IMR-90 (cell line): Measurements from ENCODE around the gene CANT1. TPM values are rescaled to one million over a fixed set of nuclear protein-coding genes. Genes with fewer than 3 reads are reported as not detected.

Experiments
- ATAC-seq: fragments of 200-7000 bp; cut with Tn5 transposase; 2 replicates; pipeline ENCODE4 v1.9.1; 2020; ENCODE audit warnings: low read depth, mild to moderate bottlenecking, moderate library complexity
- BruUV-seq: library from RNA; stranded (reverse); fragments of 400-500 nt; replicated peaks from 2 replicates; lab custom pipeline; 2021; lab: Mats Ljungman, UMichigan
- CTCF ChIA-PET: fragments of 300-600 bp; formaldehyde crosslinking; extraction: SDS; loops from one replicate; lab custom pipeline; 2021; ENCODE audit warnings: antibody characterized with exemption; lab: Yijun Ruan, JAX
- POLR2A ChIA-PET: fragments of 300-600 bp; sonication (Branson Sonifier 250); formaldehyde crosslinking; loops from one replicate; lab custom pipeline; 2022; ENCODE audit warnings: antibody characterized with exemption; ENCODE audit not compliant: unreplicated experiment; lab: Charles Lee
- DNase-seq: peaks from one replicate; pipeline ENCODE4 v3.0.0; 2013
- H2AFZ ChIP-seq: replicated peaks from 2 replicates; pipeline ENCODE3; 2013; ENCODE audit warnings: low read length, mild to moderate bottlenecking; ENCODE audit not compliant: poor library complexity
- H2AK5ac ChIP-seq: 2 replicates; pipeline ENCODE4 v1.6.1; 2013; ENCODE audit warnings: low read depth, low read length, inconsistent platforms
- H2AK9ac ChIP-seq: replicated peaks from 2 replicates; pipeline ENCODE3; 2013; ENCODE audit warnings: mild to moderate bottlenecking, low read depth, low read length, moderate library complexity; ENCODE audit not compliant: poor library complexity
- H2BK120ac ChIP-seq: 2 replicates; pipeline ENCODE4 v1.6.1; 2013; ENCODE audit warnings: low read depth, low read length, inconsistent platforms
- H2BK15ac ChIP-seq: 3 replicates; pipeline ENCODE4 v1.6.1; 2013; ENCODE audit warnings: low read depth, low read length, inconsistent platforms
- H2BK20ac ChIP-seq: 2 replicates; pipeline ENCODE4 v1.6.1; 2013; ENCODE audit warnings: low read depth, mild to moderate bottlenecking, inconsistent platforms, low read length, moderate library complexity
- H2BK5ac ChIP-seq: 2 replicates; pipeline ENCODE4 v1.6.1; 2013; ENCODE audit warnings: mild to moderate bottlenecking, low read depth, low read length, inconsistent platforms; ENCODE audit not compliant: poor library complexity, severe bottlenecking
- H3K14ac ChIP-seq: replicated peaks from 2 replicates; pipeline ENCODE4 v1.6.1; 2013; ENCODE audit warnings: low read depth, low read length, inconsistent platforms
- H3K18ac ChIP-seq: 2 replicates; pipeline ENCODE4 v1.6.1; 2013; ENCODE audit warnings: low read depth, low read length, control low read depth
- H3K23ac ChIP-seq: 2 replicates; pipeline ENCODE4 v1.6.1; 2013; ENCODE audit warnings: low read depth, low read length, inconsistent platforms
- H3K27ac ChIP-seq: 2 replicates; pipeline ENCODE4 v1.5.1; 2013; ENCODE audit warnings: mild to moderate bottlenecking, control low read depth, low read length; ENCODE audit not compliant: insufficient read depth
- H3K27me3 ChIP-seq: 2 replicates; pipeline ENCODE4 v1.6.1; 2013; ENCODE audit warnings: low read length; ENCODE audit not compliant: control insufficient read depth, insufficient read depth
- H3K36me3 ChIP-seq: 2 replicates; pipeline ENCODE4 v1.6.1; 2013; ENCODE audit warnings: low read length, mixed read lengths; ENCODE audit not compliant: control insufficient read depth, insufficient read depth
- H3K4ac ChIP-seq: 2 replicates; pipeline ENCODE4 v1.6.1; 2013; ENCODE audit warnings: low read depth, low read length, inconsistent platforms
- H3K4me1 ChIP-seq: 2 replicates; pipeline ENCODE4 v1.6.1; 2013; ENCODE audit warnings: low read length, mixed read lengths; ENCODE audit not compliant: control insufficient read depth, insufficient read depth
- H3K4me2 ChIP-seq: 2 replicates; pipeline ENCODE4 v1.6.1; 2013; ENCODE audit warnings: low read depth, mild to moderate bottlenecking, control low read depth, low read length, moderate library complexity
- H3K4me3 ChIP-seq: 2 replicates; pipeline ENCODE4 v1.5.1; 2013; ENCODE audit warnings: low read depth, mild to moderate bottlenecking, control low read depth, low read length, moderate library complexity; ENCODE audit not compliant: insufficient read depth
- H3K56ac ChIP-seq: 2 replicates; pipeline ENCODE4 v1.6.1; 2013; ENCODE audit warnings: low read length, inconsistent platforms; ENCODE audit not compliant: insufficient read depth; ENCODE audit errors: extremely low read depth
- H3K79me1 ChIP-seq, 2 experiments: 2 replicates each; pipeline ENCODE4 v1.6.1; 2013; ENCODE audit warnings: low read length in 2 of 2, inconsistent platforms in 1 of 2, low read depth in 1 of 2
- H3K9ac ChIP-seq: 2 replicates; pipeline ENCODE4 v1.6.1; 2013; ENCODE audit warnings: low read depth, low read length, control low read depth
- H3K9me1 ChIP-seq: 2 replicates; pipeline ENCODE4 v1.6.1; 2013; ENCODE audit warnings: low read length, inconsistent platforms; ENCODE audit not compliant: insufficient read depth
- H3K9me3 ChIP-seq: 2 replicates; pipeline ENCODE4 v1.6.1; 2013; ENCODE audit warnings: low read length; ENCODE audit not compliant: control insufficient read depth, insufficient read depth
- H4K20me1 ChIP-seq: 2 replicates; pipeline ENCODE4 v1.6.1; 2013; ENCODE audit warnings: low read length, inconsistent platforms; ENCODE audit not compliant: insufficient read depth
- H4K5ac ChIP-seq: 2 replicates; pipeline ENCODE4 v1.6.1; 2013; ENCODE audit warnings: mild to moderate bottlenecking, low read depth, low read length, control low read depth
- H4K8ac ChIP-seq, 2 experiments: 2 replicates each; pipeline ENCODE4 v1.6.1; 2013; ENCODE audit warnings: low read depth in 2 of 2, low read length in 2 of 2, control low read depth in 1 of 2, inconsistent platforms in 1 of 2
- H4K91ac ChIP-seq: 2 replicates; pipeline ENCODE4 v1.6.1; 2013; ENCODE audit warnings: low read depth, low read length, inconsistent platforms; ENCODE audit not compliant: insufficient read depth
- BHLHE40 ChIP-seq: fragments of 150-350 bp; IDR thresholded peaks from 2 replicates; pipeline ENCODE4 v1.6.1; 2016; ENCODE audit warnings: mild to moderate bottlenecking, low read depth, low read length
- RFX5 ChIP-seq: IDR thresholded peaks from 2 replicates; pipeline ENCODE4 v1.8.0; 2012; ENCODE audit warnings: low read depth, mild to moderate bottlenecking, low read length, moderate library complexity
- USF2 ChIP-seq: fragments of 150-350 bp; IDR thresholded peaks from 2 replicates; pipeline ENCODE4 v1.6.1; 2017; ENCODE audit warnings: mild to moderate bottlenecking, antibody characterized with exemption, low read length, low read depth
- WGBS, 2 experiments: methylation state at CpG; one replicate each; pipeline versions ENCODE4 v1.1.5 to v1.1.7; 2013; ENCODE audit warnings: missing lambda C conversion rate in 2 of 2; ENCODE audit not compliant: insufficient read length in 1 of 2; ENCODE audit errors: extremely low coverage in 2 of 2; 5-methylcytosine and 5-hydroxymethylcytosine counted together
- dilution Hi-C: fragments of 300-500 bp; cut with HindIII; formaldehyde crosslinking; loops from one replicate; pipeline ENCODE4 v1.14.3; 2018; ENCODE audit warnings: low sequenced_read_pairs; ENCODE audit not compliant: unreplicated experiment
- in situ Hi-C: fragments of 300-500 bp; cut with MboI; formaldehyde crosslinking; loops from 3 replicates; pipeline ENCODE4 v1.14.3; 2019; ENCODE audit warnings: low sequenced_read_pairs, inconsistent platforms, mixed read lengths
- intact Hi-C: fragments of 100-400 bp; cut with micrococcal nuclease; formaldehyde crosslinking; loops from 2 replicates; pipeline ENCODE4 v1.10.0; 2022
- polyA plus RNA-seq, 3 experiments: library from polyadenylated mRNA; depleted of rRNA; stranded (reverse); fragments of >200 nt; gene quantifications; 2 replicates each; pipeline ENCODE4 v1.2.3, GENCODE V29; 2012; ENCODE audit warnings: low replicate concordance in 1 of 3
- total RNA-seq: library from RNA; depleted of rRNA; stranded (reverse); fragments of >200 nt; gene quantifications from 2 replicates; pipeline ENCODE4 v1.2.3, GENCODE V29; 2012

Gene CANT1
- total and polyA plus RNA-seq, 2 of the 4 experiments (the other 2 are of a cell fraction) = 51.8 to 73.4 TPM

GRCh38 chr17:79019261-79019631, 9.7 kb upstream of the CANT1 start:
- WGBS, 2 experiments = no CpG with 5 or more reads among the region's 2 CpGs
- CTCF ChIA-PET = interaction anchor here (1.0 to 3.6 kb wide), 2 partner anchors 26 to 64 kb away, joined by 5 to 19 read pairs; no protein-coding TSS in a partner anchor
- H2AFZ ChIP-seq = no peak overlapping the region

More at GRCh38 chr17:79019261-79019631, 9.7 kb upstream of the CANT1 start:
- no peaks in the 10 kb centered on the region for H3K9me1 ChIP-seq
- H2BK20ac ChIP-seq = no peak overlapping the region
- intact Hi-C loops (loop anchor here (1.0 kb wide), 3 partner anchors 23 to 374 kb away; no protein-coding TSS in a partner anchor), dilution Hi-C loops (no loop called here), in situ Hi-C loops (loop anchor here (10.0 kb wide), 1 partner anchor 376 kb away; no protein-coding TSS in a partner anchor)
- no peak overlapping the region for H3K23ac ChIP-seq
- no peaks in the 10 kb centered on the region for H4K20me1 ChIP-seq
- no peak overlapping the region for H3K9ac ChIP-seq
- no peak overlapping the region for H4K5ac ChIP-seq
- H3K4me1 ChIP-seq = peaks cover 13% of the 10 kb centered on the region
- no peak overlapping the region for H4K8ac ChIP-seq
- no peak overlapping the region for H2BK15ac ChIP-seq
- ATAC-seq (no peak), DNase-seq (no peak)
- H3K36me3 ChIP-seq = no peaks in the 10 kb centered on the region
- H4K91ac ChIP-seq = no peak overlapping the region
- no peak overlapping the region for H3K4me3 ChIP-seq
- peaks cover 2% of the 10 kb centered on the region; the same call in 1 of the 2 replicates for H3K27me3 ChIP-seq
- no peak overlapping the region for H2AK5ac ChIP-seq
- H2BK120ac ChIP-seq = no peak overlapping the region
- no peak overlapping the region for H3K14ac ChIP-seq
- H2BK5ac ChIP-seq = no peak overlapping the region
- no peak overlapping the region for H3K18ac ChIP-seq
- H3K9me3 ChIP-seq = no peaks in the 10 kb centered on the region
- POLR2A ChIA-PET = no interaction called here
- H3K56ac ChIP-seq = no peak overlapping the region
- no peak overlapping the region for H2AK9ac ChIP-seq
- H3K4ac ChIP-seq = no peak overlapping the region
- no peak overlapping the region for H3K27ac ChIP-seq
- no peak for TF ChIP-seq RFX5
- no peak for TF ChIP-seq BHLHE40
- TF ChIP-seq USF2 = no peak
- H3K4me2 ChIP-seq = no peak overlapping the region
- no peaks in the 10 kb centered on the region for H3K79me1 ChIP-seq
- no TSS peak for BruUV-seq
